Measurements from ENCODE around the gene HK3.

Gene HK3

GRCh38 chr5:176845392-176845713 lies 53.8 kb downstream of the HK3 start:
- Histone ChIP-seq H2AFZ (ENCODE audit: low read length) (no peak overlapping the region), H3F3A (ENCODE audit: insufficient read depth, low read length) (no peaks in the 10 kb centered on the region), H3K4me3 (ENCODE audit: low read depth, low read length, poor library complexity, severe bottlenecking) (no peak overlapping the region), H3K4me2 (ENCODE audit: low read length) (no peak overlapping the region), H4K20me1 (ENCODE audit: insufficient read depth, low read length) (no peaks in the 10 kb centered on the region), H3K79me2 (ENCODE audit: insufficient read depth, low read length) (no peaks in the 10 kb centered on the region), H3K4me1 (ENCODE audit: insufficient read depth, low read length, severe bottlenecking) (no peaks in the 10 kb centered on the region), H3K36me3 (ENCODE audit: insufficient read depth, low read length) (no peaks in the 10 kb centered on the region), H3K27me3 (ENCODE audit: insufficient read depth, low read length) (peaks cover 8% of the 10 kb centered on the region; the same call in 1 of the 2 replicates), H3K9ac (ENCODE audit: low read length) (no peak overlapping the region), H3K27ac (ENCODE audit: low read depth, low read length, poor library complexity, severe bottlenecking) (no peak overlapping the region), H3K9me3 (ENCODE audit: low read length) (no peaks in the 10 kb centered on the region), H3K9me2 (ENCODE audit: low read depth, low read length) (no peaks in the 10 kb centered on the region)
- TF ChIP-seq CTCF (IDR thresholded peaks at IDR 0.05; ENCODE audit: low read length): no peak
- no peak for TF ChIP-seq EZH2 (IDR thresholded peaks at IDR 0.05; ENCODE audit: borderline replicate concordance, low read length)

GRCh38 chr5:176844706-176845391 lies 54.3 kb downstream of the HK3 start:
- H3K27me3 ChIP-seq (ENCODE audit: insufficient read depth, low read length): peaks cover 8% of the 10 kb centered on the region; the same call in 1 of the 2 replicates
- no peaks in the 10 kb centered on the region for H3K4me1 ChIP-seq (ENCODE audit: insufficient read depth, low read length, severe bottlenecking)
- H3K79me2 ChIP-seq (ENCODE audit: insufficient read depth, low read length): no peaks in the 10 kb centered on the region
- no peaks in the 10 kb centered on the region for H4K20me1 ChIP-seq (ENCODE audit: insufficient read depth, low read length)
- H3K9me3 ChIP-seq (ENCODE audit: low read length): no peaks in the 10 kb centered on the region
- no peaks in the 10 kb centered on the region for H3K9me2 ChIP-seq (ENCODE audit: low read depth, low read length)
- no peak overlapping the region for H3K27ac ChIP-seq (ENCODE audit: low read depth, low read length, poor library complexity, severe bottlenecking)
- TF ChIP-seq CTCF (IDR thresholded peaks at IDR 0.05; ENCODE audit: low read length) (no peak), EZH2 (IDR thresholded peaks at IDR 0.05; ENCODE audit: borderline replicate concordance, low read length) (no peak)
- no peak overlapping the region for H3K4me2 ChIP-seq (ENCODE audit: low read length)
- H3F3A ChIP-seq (ENCODE audit: insufficient read depth, low read length): no peaks in the 10 kb centered on the region
- no peak overlapping the region for H3K4me3 ChIP-seq (ENCODE audit: low read depth, low read length, poor library complexity, severe bottlenecking)
- no peak overlapping the region for H3K9ac ChIP-seq (ENCODE audit: low read length)
- no peaks in the 10 kb centered on the region for H3K36me3 ChIP-seq (ENCODE audit: insufficient read depth, low read length)
- H2AFZ ChIP-seq (ENCODE audit: low read length): no peak overlapping the region

- Histone ChIP-seq H3K4me3 (ENCODE audit: low read depth, low read length, poor library complexity, severe bottlenecking) (no peak overlapping the region), H3F3A (ENCODE audit: insufficient read depth, low read length) (no peaks in the 10 kb centered on the region), H3K27me3 (ENCODE audit: insufficient read depth, low read length) (peaks cover 8% of the 10 kb centered on the region; the same call in 1 of the 2 replicates), H3K4me1 (ENCODE audit: insufficient read depth, low read length, severe bottlenecking) (no peaks in the 10 kb centered on the region), H3K4me2 (ENCODE audit: low read length) (no peak overlapping the region), H3K9me3 (ENCODE audit: low read length) (no peaks in the 10 kb centered on the region), H2AFZ (ENCODE audit: low read length) (no peak overlapping the region), H3K79me2 (ENCODE audit: insufficient read depth, low read length) (no peaks in the 10 kb centered on the region), H3K9me2 (ENCODE audit: low read depth, low read length) (no peaks in the 10 kb centered on the region), H3K27ac (ENCODE audit: low read depth, low read length, poor library complexity, severe bottlenecking) (no peak overlapping the region), H4K20me1 (ENCODE audit: insufficient read depth, low read length) (no peaks in the 10 kb centered on the region), H3K9ac (ENCODE audit: low read length) (no peak overlapping the region), H3K36me3 (ENCODE audit: insufficient read depth, low read length) (no peaks in the 10 kb centered on the region)
- no peak for TF ChIP-seq CTCF (IDR thresholded peaks at IDR 0.05; ENCODE audit: low read length)
- TF ChIP-seq EZH2 (IDR thresholded peaks at IDR 0.05; ENCODE audit: borderline replicate concordance, low read length): no peak
Measured at GRCh38 chr5:176844281-176844680, 54.9 kb downstream of the HK3 start.

Measured in OCI-LY1 (cell line).